GM08714 (cell line): ENCODE results near the gene NXNL2.

ENCODE experiments used
- H3K4me3 ChIP-seq: fragments of 200-500 bp; sonication (Bioruptor generic); 2 replicates; pipeline ENCODE4 v1.5.1; 2014; ENCODE audit warnings: mild to moderate bottlenecking, low read length, inconsistent platforms
- ZNF274 ChIP-seq: IDR thresholded peaks from 2 replicates; pipeline ENCODE4 v1.6.1; 2012; ENCODE audit warnings: mild to moderate bottlenecking, low read depth, low read length

Gene NXNL2

GRCh38 chr9:88534456-88535225 is at the start of gene NXNL2:
Gene NXNL2, plus strand, starts transcription at chr9:88535178. Its CDS starts 257 bp downstream, at chr9:88535435.
- no peak for TF ChIP-seq ZNF274
- H3K4me3 ChIP-seq, result no peak within 1 kb of the TSS

DNA sequence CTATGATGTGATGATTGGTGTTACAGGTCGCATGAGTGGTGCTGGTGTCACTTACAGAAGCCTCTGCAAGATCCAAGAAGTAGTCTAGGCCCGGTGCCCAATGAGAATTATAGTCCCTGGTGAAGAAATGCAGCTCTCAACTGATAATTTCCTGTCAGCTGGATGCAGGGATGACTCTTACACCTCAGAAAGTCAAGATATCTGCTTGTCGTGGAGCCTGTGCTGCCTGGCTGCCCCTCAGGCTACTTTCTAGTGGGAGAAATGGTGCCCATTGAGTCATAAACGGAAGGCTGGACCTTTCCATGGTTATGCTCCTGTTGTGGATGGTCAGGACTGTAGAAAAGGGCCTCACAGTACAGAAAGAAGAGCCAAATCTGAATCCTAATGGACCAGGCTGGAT is 46.8 kb upstream of the NXNL2 start:
- H3K4me3 ChIP-seq, result no peak overlapping the region
- no peak for TF ChIP-seq ZNF274

DNA sequence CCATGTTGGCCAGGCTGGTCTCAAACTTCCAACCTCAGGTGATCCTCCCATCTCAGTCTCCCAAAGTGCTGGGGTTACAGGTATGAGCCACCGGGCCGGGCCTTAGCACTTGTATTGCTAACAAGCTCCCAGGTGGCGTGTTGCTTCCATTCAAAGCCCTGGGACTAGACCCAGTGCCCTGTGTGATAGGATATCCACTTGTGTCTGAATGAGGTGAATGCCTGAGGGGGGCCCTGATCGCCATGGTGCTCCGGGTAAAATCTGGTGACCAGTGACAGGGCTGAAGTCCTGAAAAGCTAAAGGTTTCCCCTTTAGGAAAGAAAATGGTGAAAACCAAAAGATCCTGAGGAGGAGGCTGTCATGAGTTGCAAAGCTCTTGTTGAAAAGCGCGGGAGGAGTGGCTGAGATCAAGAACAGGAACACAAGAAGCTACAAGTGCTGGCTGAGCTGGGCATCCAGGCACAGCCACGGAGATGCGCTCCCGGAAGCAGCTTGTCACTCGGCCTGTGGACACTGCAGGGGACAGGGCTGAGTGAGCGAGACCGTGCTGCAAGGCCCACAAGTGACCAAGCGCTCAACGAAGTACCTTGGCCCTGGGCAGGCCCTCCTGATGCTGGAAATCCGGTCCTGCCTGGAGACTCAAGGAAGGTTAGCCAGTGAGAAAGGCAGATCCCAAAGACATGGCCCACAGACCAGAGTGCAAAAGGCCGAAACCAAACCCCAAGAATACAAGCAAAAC is 39.8 kb upstream of the NXNL2 start:
- no peak for TF ChIP-seq ZNF274
- H3K4me3 ChIP-seq, result no peak overlapping the region

GRCh38 chr9:88497224-88497623 is 37.8 kb upstream of the NXNL2 start:
- H3K4me3 ChIP-seq, result no peak overlapping the region
- TF ChIP-seq ZNF274, result no peak

DNA sequence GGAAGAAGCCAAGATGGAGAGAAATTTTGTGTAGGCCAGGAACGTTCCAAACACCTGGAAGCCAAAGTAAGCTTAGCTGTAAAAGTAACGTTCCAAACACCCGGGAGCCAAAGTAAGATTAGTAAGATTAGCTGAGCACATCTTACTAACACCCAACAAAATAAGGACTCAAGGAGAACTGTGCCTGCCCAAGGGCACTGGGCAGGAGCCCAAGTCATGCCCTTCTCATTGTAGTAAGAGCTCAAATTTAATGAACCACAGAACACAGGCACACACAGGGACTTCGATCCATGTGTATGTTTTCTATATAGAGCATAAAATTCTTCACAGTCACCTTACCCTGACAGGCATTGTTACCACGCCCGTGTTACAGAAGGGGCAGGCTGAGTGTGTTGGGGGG is 36.1 kb upstream of the NXNL2 start:
- TF ChIP-seq ZNF274, result no peak
- H3K4me3 ChIP-seq, result no peak overlapping the region

- H3K4me3 ChIP-seq, result no peak overlapping the region
- no peak for TF ChIP-seq ZNF274
Observed at GRCh38 chr9:88501086-88501485, 33.9 kb upstream of the NXNL2 start.

- H3K4me3 ChIP-seq, result no peak overlapping the region
- TF ChIP-seq ZNF274, result no peak
Observed at GRCh38 chr9:88502552-88503034, 32.4 kb upstream of the NXNL2 start.

DNA sequence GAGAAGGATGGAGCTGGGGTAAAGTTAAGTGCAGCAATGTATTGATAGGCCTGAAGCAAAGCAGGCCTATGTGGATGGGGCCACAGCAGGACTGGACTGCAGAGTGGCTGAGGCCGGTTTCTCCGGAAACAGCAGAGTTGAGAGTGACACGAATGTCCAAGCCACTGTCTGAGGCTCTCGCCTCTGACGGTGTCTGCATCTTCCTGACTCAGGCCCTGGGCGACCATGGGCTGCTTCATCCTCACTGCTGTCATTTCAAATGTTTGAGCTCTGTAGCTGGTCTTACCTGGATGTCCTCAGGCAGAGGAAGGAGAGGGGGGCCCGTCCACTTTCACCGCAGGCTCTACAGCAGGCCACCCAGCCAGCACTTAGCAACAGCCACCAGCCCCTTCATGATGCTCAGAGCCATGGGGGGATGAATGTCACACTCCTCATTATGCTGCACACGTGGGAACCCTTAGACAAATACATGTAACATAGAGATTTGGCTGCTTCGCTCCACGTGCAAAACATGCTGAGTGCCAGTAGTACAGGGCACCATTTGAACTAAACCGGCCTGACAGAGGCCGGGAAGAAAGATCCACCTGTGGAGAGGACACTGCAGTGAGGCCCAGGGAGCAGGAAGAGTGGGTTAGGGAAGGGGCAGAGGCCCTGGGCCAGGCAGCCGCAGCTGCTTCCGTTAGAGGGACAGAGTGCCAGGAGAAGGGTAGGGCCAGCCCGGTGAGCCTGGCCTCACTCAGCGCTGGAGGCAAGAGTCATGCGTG is 31.7 kb upstream of the NXNL2 start:
- TF ChIP-seq ZNF274, result no peak
- H3K4me3 ChIP-seq, result no peak overlapping the region

DNA sequence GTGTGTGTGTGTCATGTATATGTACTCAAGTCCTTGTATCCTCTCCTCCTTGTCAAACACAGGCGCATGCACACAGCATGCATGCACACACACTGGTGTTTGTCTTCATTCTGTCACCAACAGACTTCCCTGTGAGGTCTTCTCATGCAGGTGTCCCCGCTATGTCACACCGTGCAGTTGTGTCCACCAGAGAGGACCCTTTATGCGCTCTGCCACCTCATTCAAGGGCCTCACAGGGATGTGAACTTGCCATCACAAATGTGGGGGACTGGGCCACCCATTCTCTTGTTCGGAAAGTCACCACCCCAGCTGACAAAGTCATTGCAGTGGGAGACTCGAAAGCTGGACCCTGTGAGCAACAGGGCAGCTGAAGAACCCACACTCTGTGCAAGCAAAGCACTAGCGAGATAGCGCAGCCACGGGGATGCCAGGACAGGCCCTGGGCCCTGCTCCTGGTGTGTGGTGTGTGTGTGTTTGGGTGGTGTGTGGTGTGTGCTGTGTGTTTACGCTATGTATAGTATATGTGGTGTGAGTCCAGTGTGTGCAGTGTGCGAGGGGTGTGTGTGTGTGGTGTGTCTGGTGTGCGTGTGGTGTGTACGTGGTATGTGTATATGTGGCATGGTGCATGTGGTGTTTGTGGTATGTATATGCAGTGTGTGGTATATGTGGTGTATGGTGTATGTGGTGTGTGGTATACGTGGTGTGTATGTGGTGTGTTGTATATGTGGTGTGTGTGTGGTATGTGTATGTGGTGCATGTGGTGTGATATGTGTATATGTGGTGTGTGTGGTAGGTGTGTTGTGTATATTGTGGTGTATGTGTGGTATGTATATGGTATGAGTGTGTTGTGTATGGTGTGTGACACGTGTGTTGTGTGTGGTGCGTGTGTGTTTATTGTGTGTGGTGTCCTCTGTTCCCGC is 30.9 kb upstream of the NXNL2 start:
- TF ChIP-seq ZNF274, result no peak
- H3K4me3 ChIP-seq, result no peak overlapping the region

DNA sequence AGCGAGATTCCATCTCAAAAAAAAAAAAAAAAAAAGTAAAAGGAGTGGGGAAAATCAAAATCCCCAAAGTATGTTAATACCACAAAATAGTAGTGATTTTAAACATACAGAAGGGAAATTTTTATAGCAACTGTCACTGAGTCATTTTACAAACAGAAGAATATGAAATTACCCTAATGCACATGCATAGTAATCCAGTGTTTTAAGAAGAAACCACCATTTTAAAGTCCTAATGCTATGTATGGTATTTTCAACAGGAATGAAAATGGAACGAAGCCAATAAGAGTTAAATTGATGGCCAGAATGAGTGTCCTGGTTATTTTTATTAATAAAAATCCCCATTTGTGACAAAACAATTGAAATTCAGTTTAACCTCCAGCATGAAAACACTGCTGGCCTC is 26.7 kb upstream of the NXNL2 start:
- TF ChIP-seq ZNF274, result no peak
- no peak overlapping the region for H3K4me3 ChIP-seq

DNA sequence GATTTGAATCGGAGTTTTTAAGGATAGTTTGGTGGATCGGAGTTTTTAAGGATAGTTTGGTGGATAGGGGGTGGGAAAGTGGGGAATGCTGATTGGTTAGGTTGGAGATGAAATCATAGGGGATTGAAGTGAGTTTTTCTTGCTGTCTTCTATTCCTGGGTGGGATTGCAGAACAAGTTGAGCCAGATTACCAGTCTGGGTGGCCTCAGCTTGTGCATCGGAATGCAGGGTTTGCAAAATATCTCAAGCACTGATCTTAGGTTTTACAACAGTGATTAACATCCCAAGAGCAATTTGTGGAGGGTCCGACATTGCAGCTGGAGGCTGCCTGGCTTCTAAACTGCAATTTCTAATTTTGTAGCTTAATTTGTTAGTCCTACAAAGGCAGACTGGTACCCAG is 23.1 kb upstream of the NXNL2 start:
- H3K4me3 ChIP-seq, result no peak overlapping the region
- no peak for TF ChIP-seq ZNF274

DNA sequence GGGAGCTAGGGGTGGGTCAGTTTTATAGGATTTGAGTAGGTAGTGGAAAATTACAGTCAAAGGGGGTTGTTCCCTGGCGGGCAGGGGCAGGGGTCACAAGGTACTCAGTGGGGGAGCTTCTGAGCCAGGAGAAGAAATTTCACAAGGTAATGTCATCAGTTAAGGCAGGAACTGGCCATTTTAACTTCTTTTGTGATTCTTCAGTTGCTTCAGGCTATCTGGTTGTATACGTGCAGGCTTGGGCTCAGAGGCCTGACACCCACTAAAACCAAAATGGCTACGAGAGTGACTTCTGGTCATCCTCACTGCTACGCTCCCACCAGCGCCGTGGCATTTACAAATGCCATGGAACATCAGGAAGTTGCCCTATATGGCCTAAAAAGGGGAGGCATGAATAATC is 20.7 kb upstream of the NXNL2 start:
- TF ChIP-seq ZNF274, result no peak
- H3K4me3 ChIP-seq, result no peak overlapping the region

GRCh38 chr9:88521308-88521707 is 13.7 kb upstream of the NXNL2 start:
- H3K4me3 ChIP-seq, result no peak overlapping the region
- TF ChIP-seq ZNF274, result no peak

GRCh38 chr9:88522360-88522759 is 12.6 kb upstream of the NXNL2 start:
- TF ChIP-seq ZNF274, result no peak
- H3K4me3 ChIP-seq, result no peak overlapping the region

DNA sequence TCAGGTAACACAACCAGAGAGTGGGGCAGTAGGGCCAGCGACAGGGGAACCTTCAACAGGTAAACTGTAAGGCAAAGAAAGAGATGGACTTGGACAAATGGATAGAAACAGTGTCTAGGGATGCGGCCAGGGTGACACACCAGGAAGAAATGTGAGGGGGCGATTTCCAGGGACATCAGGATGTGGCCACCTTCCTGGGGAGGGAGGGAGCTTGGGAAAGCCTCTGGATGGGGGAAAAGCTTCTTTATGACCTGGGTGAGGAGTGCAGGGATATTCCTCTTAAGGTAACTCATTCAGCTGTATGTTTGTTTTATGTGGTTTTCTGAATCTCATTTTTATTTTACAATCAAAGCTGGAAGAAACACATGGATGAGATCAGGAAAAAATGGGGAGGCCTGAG is 11.9 kb upstream of the NXNL2 start:
- no peak overlapping the region for H3K4me3 ChIP-seq
- TF ChIP-seq ZNF274, result no peak
